Panc1 (cell line): Measurements from ENCODE around the gene MACF1.

ENCODE experiments used
- CTCF ChIP-seq: fragments of 450-650 bp; IDR thresholded peaks from 2 replicates; pipeline ENCODE4 v1.5.1; 2017; ENCODE audit warnings: mild to moderate bottlenecking
- POLR2AphosphoS5 ChIP-seq: IDR thresholded peaks from 2 replicates; pipeline ENCODE4 v1.6.1; 2012; ENCODE audit warnings: mild to moderate bottlenecking, low read depth, low read length, moderate library complexity
- TCF7L2 ChIP-seq: IDR thresholded peaks from 2 replicates; pipeline ENCODE4 v1.6.1; 2011; ENCODE audit warnings: mild to moderate bottlenecking, low read depth, low read length, inconsistent platforms

- TF ChIP-seq CTCF (no peak), TCF7L2 (no peak), POLR2AphosphoS5 (no peak)
Measured at GRCh38 chr1:39395357-39395831, 190.9 kb downstream of the MACF1 start.
